DMS153 treated with DMSO at 0.1 percent for 48 hours (cell line): ENCODE data around the gene HDDC3.

Experiments
- DNase-seq: peaks from one replicate; lab custom pipeline; 2025; ENCODE audit not compliant: unreplicated experiment; lab: John Stamatoyannopoulos, UW

Gene HDDC3

GRCh38 chr15:90953947-90954711 lies 21.8 kb upstream of the HDDC3 start:
- DNase-seq = no peak

- DNase-seq = no peak
Measured at GRCh38 chr15:90952901-90953677, 20.7 kb upstream of the HDDC3 start.

GRCh38 chr15:90950676-90951075 lies 18.3 kb upstream of the HDDC3 start:
- no peak for DNase-seq

- no peak for DNase-seq
Measured at GRCh38 chr15:90949979-90950675, 17.8 kb upstream of the HDDC3 start.

- DNase-seq = no peak
Measured at GRCh38 chr15:90948506-90948905, 16.2 kb upstream of the HDDC3 start.

- DNase-seq = no peak
Measured at GRCh38 chr15:90947577-90948357, 15.4 kb upstream of the HDDC3 start.

GRCh38 chr15:90946941-90947576 lies 14.7 kb upstream of the HDDC3 start:
- DNase-seq = no peak

GRCh38 chr15:90946538-90946937 lies 14.2 kb upstream of the HDDC3 start:
- no peak for DNase-seq

GRCh38 chr15:90945091-90945490 lies 12.7 kb upstream of the HDDC3 start:
- no peak for DNase-seq

- DNase-seq = no peak
Measured at GRCh38 chr15:90942354-90943120, 10.2 kb upstream of the HDDC3 start.

- no peak for DNase-seq
Measured at GRCh38 chr15:90941038-90941437, 8.7 kb upstream of the HDDC3 start.

GRCh38 chr15:90939756-90940155 lies 7.4 kb upstream of the HDDC3 start:
- DNase-seq = no peak

- no peak for DNase-seq
Measured at GRCh38 chr15:90938261-90938660, 5.9 kb upstream of the HDDC3 start.

GRCh38 chr15:90936823-90937222 lies 4.5 kb upstream of the HDDC3 start:
- no peak for DNase-seq

- DNase-seq = peak; percentile 19
Measured at GRCh38 chr15:90934949-90935751, 2.8 kb upstream of the HDDC3 start, which contains the start of gene UNC45A. TSS of gene UNC45A (plus strand) at chr15:90935285. CDS start at chr15:90935325, 40 bp downstream.

- peak; percentile 30 for DNase-seq
Measured at GRCh38 chr15:90934256-90934948, 2.1 kb upstream of the HDDC3 start.

GRCh38 chr15:90933301-90933700 lies 952 bp upstream of the HDDC3 start:
- DNase-seq = no peak

- DNase-seq = no peak
Measured at GRCh38 chr15:90932660-90932991, 277 bp upstream of the HDDC3 start.

GRCh38 chr15:90931575-90931827 lies 848 bp downstream of the HDDC3 start:
- no peak for DNase-seq
